GM18861 (cell line): ENCODE results near the gene BAZ1B.
"Not testable (repeated sequence)": the region's sequence is repeated elsewhere in the genome, so short reads cannot be mapped to it uniquely, and the experiment has no call there.

ENCODE experiments used
- ATAC-seq: cut with Tn5 transposase; IDR thresholded peaks from one replicate; pipeline ENCODE4 v1.9.1; 2021; ENCODE audit not compliant: unreplicated experiment

The BAZ1B gene

GRCh38 chr7:73507556-73507955 is 14.5 kb downstream of the BAZ1B start:
- ATAC-seq: no peak

GRCh38 chr7:73504920-73505319 is 17.2 kb downstream of the BAZ1B start:
- no peak for ATAC-seq

- no peak for ATAC-seq
Measured at GRCh38 chr7:73504017-73504416, 18.1 kb downstream of the BAZ1B start.

- no peak for ATAC-seq
Measured at GRCh38 chr7:73503229-73503628, 18.9 kb downstream of the BAZ1B start.

GRCh38 chr7:73496626-73497025 is 25.5 kb downstream of the BAZ1B start:
- ATAC-seq: no peak

GRCh38 chr7:73495507-73495906 is 26.6 kb downstream of the BAZ1B start:
- not testable (repeated sequence) for ATAC-seq

- no peak for ATAC-seq
Measured at GRCh38 chr7:73489976-73490375, 32.1 kb downstream of the BAZ1B start.

GRCh38 chr7:73487486-73487885 is 34.6 kb downstream of the BAZ1B start:
- no peak for ATAC-seq

- no peak for ATAC-seq
Measured at GRCh38 chr7:73483171-73483570, 38.9 kb downstream of the BAZ1B start.

- no peak for ATAC-seq
Measured at GRCh38 chr7:73482746-73483145, 39.3 kb downstream of the BAZ1B start.

- ATAC-seq: not testable (repeated sequence)
Measured at GRCh38 chr7:73481521-73481920, 40.6 kb downstream of the BAZ1B start.

- no peak for ATAC-seq
Measured at GRCh38 chr7:73478549-73478948, 43.5 kb downstream of the BAZ1B start.

GRCh38 chr7:73477376-73477775 is 44.7 kb downstream of the BAZ1B start:
- no peak for ATAC-seq

- ATAC-seq: no peak
Measured at GRCh38 chr7:73470208-73470607, 51.9 kb downstream of the BAZ1B start.

GRCh38 chr7:73467046-73467445 is 55.0 kb downstream of the BAZ1B start:
- ATAC-seq: not testable (repeated sequence)

GRCh38 chr7:73466112-73466511 is 56.0 kb downstream of the BAZ1B start:
- ATAC-seq: no peak

- ATAC-seq: no peak
Measured at GRCh38 chr7:73463966-73464365, 58.1 kb downstream of the BAZ1B start.

GRCh38 chr7:73463260-73463659 is 58.8 kb downstream of the BAZ1B start:
- no peak for ATAC-seq

- no peak for ATAC-seq
Measured at GRCh38 chr7:73461782-73462285, 60.3 kb downstream of the BAZ1B start.

GRCh38 chr7:73454424-73454823 is 67.7 kb downstream of the BAZ1B start:
- no peak for ATAC-seq

GRCh38 chr7:73452999-73453635 is 69.0 kb downstream of the BAZ1B start:
- ATAC-seq: no peak

- ATAC-seq: no peak
Measured at GRCh38 chr7:73451780-73452398, 70.2 kb downstream of the BAZ1B start.

- ATAC-seq: no peak
Measured at GRCh38 chr7:73449422-73449821, 72.7 kb downstream of the BAZ1B start.
